Psoas muscle (tissue), 8 donors: Measurements from ENCODE around the gene CNTNAP1. TPM values are rescaled to one million over a fixed set of nuclear protein-coding genes. Genes with fewer than 3 reads are reported as not detected.

ENCODE experiments used
- ATAC-seq, 4 donors: fragments of 200-7000 bp; cut with Tn5 transposase; one replicate each; pipeline ENCODE4 v1.9.1; 2020; ENCODE audit warnings: moderate library complexity in 3 of 4, mild to moderate bottlenecking in 2 of 4
- DNase-seq, 2 donors: peaks; one replicate each; pipeline ENCODE4 v3.0.0-alpha.2; 2020
- H3K27ac ChIP-seq: fragments of 200-600 bp; one replicate; pipeline ENCODE4 v1.8.0; 2022
- H3K27me3 ChIP-seq, 3 donors: fragments of 200-600 bp in 1 of 3; one replicate each; pipeline versions ENCODE4 v1.6.1 to v1.8.0; 2013 to 2022; ENCODE audit warnings: low read length in 2 of 3, mild to moderate bottlenecking in 2 of 3, moderate library complexity in 1 of 3; ENCODE audit not compliant: insufficient read depth in 3 of 3
- H3K36me3 ChIP-seq, 2 donors: fragments of 200-600 bp in 1 of 2; one replicate each; pipeline versions ENCODE4 v1.6.1 to v1.8.0; 2013 to 2022; ENCODE audit warnings: low read depth in 1 of 2, mild to moderate bottlenecking in 1 of 2, moderate library complexity in 1 of 2; ENCODE audit not compliant: insufficient read depth in 1 of 2
- H3K4me1 ChIP-seq: fragments of 200-600 bp; one replicate; pipeline ENCODE4 v1.8.0; 2022
- H3K4me3 ChIP-seq: fragments of 200-600 bp; one replicate; pipeline ENCODE4 v1.8.0; 2022; ENCODE audit warnings: mild to moderate bottlenecking
- H3K9me3 ChIP-seq: fragments of 200-600 bp; one replicate; pipeline ENCODE4 v1.8.0; 2022
- CTCF ChIP-seq: fragments of 200-600 bp; IDR thresholded peaks from one replicate; pipeline ENCODE4 v1.8.0; 2022; ENCODE audit warnings: antibody characterized with exemption
- WGBS, 3 donors: extraction: QIAGEN DNeasy Blood & Tissue Kit; methylation state at CpG; one replicate each; pipeline versions ENCODE4 v1.1.6 to v1.1.7; 2013; 5-methylcytosine and 5-hydroxymethylcytosine counted together
- intact Hi-C, 2 donors: fragments of 100-400 bp; cut with DNase I; formaldehyde crosslinking; loops; one replicate each; pipeline versions ENCODE4 v1.11.0 to v1.14.2; 2022
- polyA plus RNA-seq, 3 donors: library from polyadenylated mRNA; stranded (reverse); fragments of 200-250 nt; gene quantifications; one replicate each; pipeline ENCODE4 v1.2.3, GENCODE V29; 2013
- total RNA-seq, 4 donors: library from RNA; stranded (reverse); fragmentation: NEBNext Ultra II Directional in 2 of 4; extraction: Animal tissue kit (Norgen Biotek cat#: 25700) in 2 of 4; gene quantifications; one replicate each; pipeline versions ENCODE4 v1.2.1 to v1.2.4, GENCODE V29; 2021 to 2023
- donor health status: healthy with polysubstance abuse.
- donor health status: DM: no; HTN: no; CAD: no; lungs with moderate emphysema.
- donor health status: Bipolar disorder and iron deficiency.
- donor health status: healthy.
- donor health status: DM: yes; HTN: yes; CAD: no.
- donor health status: DM: no; HTN: no; CAD: no.
- donor health status: DM: no; HTN: no; CAD: no.
- donor health status: DM: yes; HTN: yes; CAD: no.

The CNTNAP1 gene
- total and polyA plus RNA-seq, 7 donors = 1.0 to 3.4 (median 2.0) TPM

GRCh38 chr17:42699415-42699740 lies 17.0 kb downstream of the CNTNAP1 start:
- ATAC-seq (no peak), DNase-seq (no peak)
- H3K4me3 ChIP-seq = no peak overlapping the region
- intact Hi-C loops = no loop called here
- no peak for TF ChIP-seq CTCF
- H3K4me1 ChIP-seq = no peaks in the 10 kb centered on the region
- WGBS, 3 donors = 87 to 92% (median 88%) methylated on average over 4 of the region's 4 CpGs
- H3K27ac ChIP-seq = no peak overlapping the region
- no peaks in the 10 kb centered on the region for H3K27me3 ChIP-seq
- no peaks in the 10 kb centered on the region for H3K9me3 ChIP-seq
- peaks cover 8 to 85% of the 10 kb centered on the region in 2 donors for H3K36me3 ChIP-seq

DNA sequence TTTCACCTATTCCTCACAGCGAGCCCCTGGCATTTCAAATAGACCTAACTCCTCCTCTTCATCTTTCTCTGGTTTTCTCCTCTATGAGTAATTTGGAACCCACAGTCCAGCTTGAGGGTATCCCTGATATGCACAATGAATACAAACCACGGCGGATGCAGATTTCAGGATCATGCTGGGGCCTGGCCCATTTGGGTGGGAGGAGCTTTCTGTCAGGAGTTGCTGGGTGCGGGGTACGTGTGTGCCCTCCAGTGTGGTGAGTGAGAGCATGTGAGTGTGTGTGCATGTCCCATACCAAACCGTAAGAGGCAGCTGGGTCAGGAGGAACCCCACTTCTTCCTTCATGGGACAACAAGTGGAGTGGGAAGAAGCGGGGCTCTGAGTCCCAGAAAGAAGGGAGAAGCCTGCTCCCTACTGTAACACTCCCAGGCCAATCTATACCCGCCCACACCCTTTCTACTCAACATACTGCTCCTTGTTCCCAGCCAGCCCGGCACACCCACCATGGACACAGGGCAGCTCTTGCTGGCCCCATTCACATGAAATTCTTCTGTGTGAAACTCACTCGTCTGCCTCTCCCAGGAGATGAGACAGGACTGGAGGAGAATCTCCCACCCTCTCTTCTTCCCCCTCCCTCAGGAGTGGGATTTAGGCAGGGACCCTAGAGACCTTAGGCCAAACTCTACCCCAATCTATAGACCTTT lies 18.4 kb downstream of the CNTNAP1 start:
- no peak overlapping the region for H3K27ac ChIP-seq
- intact Hi-C loops = loop anchor here in 1 of 2 donors (10.0 kb wide), 1 partner anchor 196 kb away; no protein-coding TSS in a partner anchor
- no peaks in the 10 kb centered on the region for H3K9me3 ChIP-seq
- peaks cover 14 to 85% of the 10 kb centered on the region in 2 donors for H3K36me3 ChIP-seq
- ATAC-seq = no peak
- no peaks in the 10 kb centered on the region for H3K27me3 ChIP-seq
- no peak for TF ChIP-seq CTCF
- 70 to 80% (median 76%) methylated on average over 9 to 10 of the region's 10 CpGs for WGBS, 3 donors
- DNase-seq = no peak
- no peak overlapping the region for H3K4me3 ChIP-seq
- H3K4me1 ChIP-seq = no peaks in the 10 kb centered on the region

- Histone ChIP-seq H3K4me3 (no peak overlapping the region), H3K36me3 (peaks cover 22 to 85% of the 10 kb centered on the region in 2 donors), H3K27ac (no peak overlapping the region), H3K27me3 (no peaks in the 10 kb centered on the region), H3K4me1 (no peaks in the 10 kb centered on the region), H3K9me3 (no peaks in the 10 kb centered on the region)
- intact Hi-C loops = loop anchor here in 1 of 2 donors (10.0 kb wide), 1 partner anchor 198 kb away; no protein-coding TSS in a partner anchor
- no peak for TF ChIP-seq CTCF
- ATAC-seq = no peak
- WGBS, 3 donors = 89 to 90% (median 90%) methylated on average over 11 of the region's 11 CpGs
- DNase-seq = no peak
Observed at GRCh38 chr17:42702446-42702845, 20.1 kb downstream of the CNTNAP1 start.

DNA sequence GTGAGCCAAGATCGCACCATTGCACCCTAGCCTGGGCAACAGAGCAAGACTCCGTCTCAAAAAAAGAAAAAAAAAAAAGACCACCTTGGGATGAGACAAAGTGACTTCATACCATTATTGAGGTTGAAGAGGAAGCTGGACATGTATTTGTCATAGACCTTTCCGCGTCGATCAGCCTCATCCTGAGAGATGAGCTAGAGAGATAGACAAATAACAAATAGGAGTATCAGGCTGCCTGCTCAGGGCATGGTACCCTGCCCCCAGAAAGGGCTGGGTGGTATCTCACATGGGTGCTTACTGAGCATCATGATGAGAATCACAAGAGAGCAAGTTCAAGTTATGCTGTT lies 22.1 kb downstream of the CNTNAP1 start:
- Histone ChIP-seq H3K27me3 (no peaks in the 10 kb centered on the region), H3K27ac (no peak overlapping the region), H3K4me3 (no peak overlapping the region), H3K36me3 (peaks cover 32 to 99% of the 10 kb centered on the region in 2 donors), H3K4me1 (no peaks in the 10 kb centered on the region), H3K9me3 (no peaks in the 10 kb centered on the region)
- 95% methylated on average over 5 of the region's 5 CpGs for WGBS, 3 donors
- DNase-seq (no peak), ATAC-seq (no peak)
- TF ChIP-seq CTCF = no peak
- intact Hi-C loops = loop anchor here in 1 of 2 donors (10.0 kb wide), 1 partner anchor 200 kb away; no protein-coding TSS in a partner anchor
